Placental epithelial cell (primary cell): ENCODE results near the gene PSMA5. TPM values are rescaled to one million over a fixed set of nuclear protein-coding genes. Genes with fewer than 3 reads are reported as not detected.

Experiments
- total RNA-seq: library from RNA; depleted of rRNA; stranded (reverse); fragments of >200 nt; gene quantifications from 2 replicates; pipeline ENCODE4 v1.2.3, GENCODE V29; 2012

PSMA5 gene
- 24.3 and 39.0 TPM in 2 replicates for total RNA-seq

GRCh38 chr1:109426281-109427170 lies at the start of gene PSMA5:
PSMA5 (minus strand) TSS chr1:109426448; CDS start chr1:109426330, 118 bp downstream.

GRCh38 chr1:109466452-109467300 lies 40.4 kb upstream of the PSMA5 start, which contains the start of gene SYPL2:
SYPL2 (plus strand) TSS chr1:109466546; CDS start chr1:109466844, 298 bp downstream.

GRCh38 chr1:109397581-109398342 lies 28.5 kb downstream of the PSMA5 start, which contains the start of gene SORT1:
SORT1 (minus strand) TSS chr1:109397918; CDS start chr1:109397892, 26 bp downstream.

Other genes with a start within 250 kb of the PSMA5 start
- 169 and 215 TPM in 2 replicates for gene SARS1, start 212.5 kb downstream of the PSMA5 start, total RNA-seq
- 3.1 and 8.6 TPM in 2 replicates for gene CELSR2, start 176.9 kb downstream of the PSMA5 start, total RNA-seq
- 5.0 and 10.2 TPM in 2 replicates for gene PSRC1, start 143.3 kb downstream of the PSMA5 start, total RNA-seq
- gene MYBPHL, start 119.4 kb downstream of the PSMA5 start, total RNA-seq, result 0.54 TPM in 1 of 2 replicates, not detected in the other
- 37.7 and 96.7 TPM in 2 replicates for gene SORT1, start 28.5 kb downstream of the PSMA5 start, total RNA-seq
- gene SYPL2, start 40.1 kb upstream of the PSMA5 start, total RNA-seq, result 0.11 and 0.39 TPM in 2 replicates
- 2.8 and 5.5 TPM in 2 replicates for gene ATXN7L2, start 57.5 kb upstream of the PSMA5 start, total RNA-seq
- 8.6 and 12.6 TPM in 2 replicates for gene CYB561D1, start 67.6 kb upstream of the PSMA5 start, total RNA-seq
- gene AMIGO1, start 83.3 kb upstream of the PSMA5 start, total RNA-seq, result 0.65 and 0.79 TPM in 2 replicates
- gene GPR61, start 113.4 kb upstream of the PSMA5 start, total RNA-seq, result 0.43 TPM in 1 of 2 replicates, not detected in the other
- gene GNAI3, start 122.2 kb upstream of the PSMA5 start, total RNA-seq, result 11.8 and 14.5 TPM in 2 replicates
- gene GNAT2, start 193.2 kb upstream of the PSMA5 start, total RNA-seq, result 0.11 and 0.39 TPM in 2 replicates
- gene AMPD2, start 193.4 kb upstream of the PSMA5 start, total RNA-seq, result 75.0 and 87.1 TPM in 2 replicates
- 4.0 and 5.5 TPM in 2 replicates for gene GSTM4, start 229.7 kb upstream of the PSMA5 start, total RNA-seq
- 9.9 and 29.8 TPM in 2 replicates for gene GSTM2, start 241.6 kb upstream of the PSMA5 start, total RNA-seq